Thyroid gland (tissue), 4 donors: ENCODE data around the gene AJAP1. TPM values are rescaled to one million over a fixed set of nuclear protein-coding genes. Genes with fewer than 3 reads are reported as not detected.

Experiments used
- DNase-seq, 2 donors: peaks; one replicate each; pipeline ENCODE4 v3.0.0-alpha.2; 2019
- H3K27ac ChIP-seq, 3 donors: fragments of 200-600 bp; sonication (generic); 1 replicate in 2 of 3; 2 replicates in 1 of 3; pipeline ENCODE4 v1.5.1; 2016 to 2019; ENCODE audit warnings: mild to moderate bottlenecking in 1 of 3, moderate library complexity in 1 of 3
- H3K27me3 ChIP-seq: fragments of 200-600 bp; sonication (generic); one replicate; pipeline ENCODE4 v1.5.1; 2019
- H3K36me3 ChIP-seq, 2 donors: fragments of 200-600 bp; sonication (generic); one replicate each; pipeline ENCODE4 v1.5.1; 2016 to 2019
- H3K4me1 ChIP-seq, 2 donors: fragments of 200-600 bp; sonication (generic); one replicate each; pipeline ENCODE4 v1.5.1; 2017 to 2019
- H3K4me3 ChIP-seq, 3 donors: fragments of 200-600 bp; sonication (generic); replicated peaks in 1 of 3; 1 replicate in 2 of 3; 2 replicates in 1 of 3; pipeline ENCODE4 v1.5.1; 2016; ENCODE audit warnings: mild to moderate bottlenecking in 1 of 3
- H3K9me3 ChIP-seq: fragments of 200-600 bp; sonication (generic); one replicate; pipeline ENCODE4 v1.5.1; 2017
- CTCF ChIP-seq, 6 experiments: fragments of 200-600 bp in 3 of 6; fragments of 450-650 bp in 3 of 6; sonication (generic) in 3 of 6; IDR thresholded peaks; one replicate each; pipeline ENCODE4 v1.5.1; 2016 to 2019; ENCODE audit warnings: antibody characterized with exemption in 6 of 6, mild to moderate bottlenecking in 2 of 6, inconsistent platforms in 1 of 6, moderate library complexity in 1 of 6
- POLR2A ChIP-seq, 2 donors: fragments of 450-650 bp; IDR thresholded peaks; one replicate each; pipeline ENCODE4 v1.6.1; 2017; ENCODE audit warnings: antibody characterized with exemption in 2 of 2, mild to moderate bottlenecking in 2 of 2, moderate library complexity in 1 of 2
- WGBS, 2 donors: methylation state at CpG; one replicate each; pipeline ENCODE4 v1.1.5; 2017; 5-methylcytosine and 5-hydroxymethylcytosine counted together
- intact Hi-C: fragments of 100-400 bp; cut with DNase I; formaldehyde crosslinking; loops from one replicate; pipeline ENCODE4 v1.15.1; 2023
- total RNA-seq, 4 donors: library from RNA; depleted of rRNA; stranded (reverse); fragments of >200 nt; gene quantifications; one replicate each; pipeline ENCODE4 v1.2.3, GENCODE V29; 2016

The AJAP1 gene
- total RNA-seq, 4 donors from 2014 or later = 0.22 to 1.6 (median 0.81) TPM

- WGBS, 2 donors = 77 to 83% methylated on average over 5 of the region's 5 CpGs
- TF ChIP-seq CTCF (IDR thresholded peaks at IDR 0.05) (no peak), POLR2A (IDR thresholded peaks at IDR 0.05) (no peak)
- DNase-seq = no peak
- intact Hi-C loops = no loop called here
- Histone ChIP-seq H3K27ac (no peak overlapping the region), H3K4me3 (no peak overlapping the region), H3K36me3 (no peaks in the 10 kb centered on the region), H3K4me1 (no peaks in the 10 kb centered on the region), H3K27me3 (no peaks in the 10 kb centered on the region), H3K9me3 (no peaks in the 10 kb centered on the region)
These were observed 133.1 kb downstream of the AJAP1 start for GRCh38 chr1:4787551-4787950.

- Histone ChIP-seq H3K9me3 (no peaks in the 10 kb centered on the region), H3K36me3 (no peaks in the 10 kb centered on the region), H3K4me1 (peaks cover 0 to 13% of the 10 kb centered on the region in 2 donors), H3K27me3 (no peaks in the 10 kb centered on the region), H3K27ac (no peak overlapping the region), H3K4me3 (no peak overlapping the region)
- TF ChIP-seq CTCF (IDR thresholded peaks at IDR 0.05) = no peak
- no peak for TF ChIP-seq POLR2A (IDR thresholded peaks at IDR 0.05)
- DNase-seq = no peak
- intact Hi-C loops = no loop called here
- 76 to 88% methylated on average over 4 of the region's 4 CpGs for WGBS, 2 donors
These were observed 138.2 kb downstream of the AJAP1 start for GRCh38 chr1:4792565-4792964.

GRCh38 chr1:4794020-4794780 is 139.8 kb downstream of the AJAP1 start:
- peak in 1 of 2 donors; percentile 16 for DNase-seq
- Histone ChIP-seq H3K27me3 (no peaks in the 10 kb centered on the region), H3K27ac (no peak overlapping the region), H3K36me3 (no peaks in the 10 kb centered on the region), H3K9me3 (no peaks in the 10 kb centered on the region), H3K4me3 (no peak overlapping the region), H3K4me1 (peaks cover 0 to 13% of the 10 kb centered on the region in 2 donors)
- no peak for TF ChIP-seq CTCF (IDR thresholded peaks at IDR 0.05)
- TF ChIP-seq POLR2A (IDR thresholded peaks at IDR 0.05) = no peak
- intact Hi-C loops = no loop called here
- WGBS, 2 donors = 70 to 75% methylated on average over 6 of the region's 6 CpGs

- Histone ChIP-seq H3K4me3 (no peak overlapping the region), H3K9me3 (no peaks in the 10 kb centered on the region), H3K27me3 (no peaks in the 10 kb centered on the region), H3K4me1 (peaks cover 0 to 13% of the 10 kb centered on the region in 2 donors), H3K36me3 (no peaks in the 10 kb centered on the region), H3K27ac (no peak overlapping the region)
- DNase-seq = no peak
- intact Hi-C loops = no loop called here
- 84 to 89% methylated on average over 11 of the region's 11 CpGs for WGBS, 2 donors
- TF ChIP-seq CTCF (IDR thresholded peaks at IDR 0.05) (no peak), POLR2A (IDR thresholded peaks at IDR 0.05) (no peak)
These were observed 142.0 kb downstream of the AJAP1 start for GRCh38 chr1:4796161-4797015.

- H3K4me3 ChIP-seq = no peak overlapping the region
- intact Hi-C loops = no loop called here
- H3K4me1 ChIP-seq = peaks cover 0 to 13% of the 10 kb centered on the region in 2 donors
These were observed 142.6 kb downstream of the AJAP1 start for GRCh38 chr1:4797016-4797410.

More at GRCh38 chr1:4797016-4797410, 142.6 kb downstream of the AJAP1 start:
- no peak for DNase-seq
- H3K36me3 ChIP-seq = no peaks in the 10 kb centered on the region
- H3K27ac ChIP-seq = no peak overlapping the region
- no peaks in the 10 kb centered on the region for H3K27me3 ChIP-seq
- WGBS, 2 donors = 59 to 82% methylated on average over 4 to 6 of the region's 6 CpGs
- TF ChIP-seq POLR2A (IDR thresholded peaks at IDR 0.05) = no peak
- TF ChIP-seq CTCF (IDR thresholded peaks at IDR 0.05) = no peak
- no peaks in the 10 kb centered on the region for H3K9me3 ChIP-seq
